MM.1S (cell line): ENCODE results near the gene PSEN1.

Experiments
- DNase-seq: peaks from one replicate; pipeline ENCODE4 v3.0.0-alpha.2; 2015
- H2AFZ ChIP-seq: fragments of 300-600 bp; sonication (generic); 2 replicates; pipeline ENCODE4 v1.6.0; 2016; ENCODE audit warnings: antibody characterized with exemption, low read length
- H3F3A ChIP-seq: fragments of 300-600 bp; sonication (generic); 2 replicates; pipeline ENCODE4 v1.6.1; 2016; ENCODE audit warnings: mild to moderate bottlenecking, antibody characterized with exemption, low read length, moderate library complexity, mixed read lengths; ENCODE audit not compliant: insufficient read depth
- H3K27ac ChIP-seq: fragments of 300-600 bp; sonication (generic); 2 replicates; pipeline ENCODE4 v1.5.1; 2016; ENCODE audit warnings: mild to moderate bottlenecking, low read length
- H3K27me3 ChIP-seq: fragments of 300-600 bp; sonication (generic); replicated peaks from 2 replicates; pipeline ENCODE4 v1.6.0; 2016; ENCODE audit warnings: low read length; ENCODE audit not compliant: insufficient read depth
- H3K36me3 ChIP-seq: fragments of 300-600 bp; sonication (generic); replicated peaks from 2 replicates; pipeline ENCODE4 v1.6.1; 2016; ENCODE audit warnings: mild to moderate bottlenecking, low read length, mixed read lengths; ENCODE audit not compliant: insufficient read depth
- H3K4me1 ChIP-seq: fragments of 300-600 bp; sonication (generic); 2 replicates; pipeline ENCODE4 v1.6.1; 2016; ENCODE audit warnings: low read length, mixed read lengths
- H3K4me2 ChIP-seq: fragments of 300-600 bp; sonication (generic); 2 replicates; pipeline ENCODE4 v1.6.0; 2016; ENCODE audit warnings: low read depth, low read length
- H3K4me3 ChIP-seq: fragments of 300-600 bp; sonication (generic); 2 replicates; pipeline ENCODE4 v1.5.1; 2016; ENCODE audit warnings: low read length, mixed read lengths
- H3K79me2 ChIP-seq: fragments of 300-600 bp; sonication (generic); 2 replicates; pipeline ENCODE4 v1.6.1; 2016; ENCODE audit warnings: mixed run types, low read length, mixed read lengths
- H3K9ac ChIP-seq: fragments of 300-600 bp; sonication (generic); 2 replicates; pipeline ENCODE4 v1.6.1; 2016; ENCODE audit warnings: low read length, mixed read lengths
- H3K9me2 ChIP-seq: fragments of 300-600 bp; sonication (generic); replicated peaks from 2 replicates; pipeline ENCODE4 v1.6.1; 2016; ENCODE audit warnings: mild to moderate bottlenecking, low read length, mixed read lengths; ENCODE audit not compliant: insufficient read depth
- H3K9me3 ChIP-seq: fragments of 300-600 bp; sonication (generic); replicated peaks from 2 replicates; pipeline ENCODE4 v1.6.1; 2016; ENCODE audit warnings: mild to moderate bottlenecking, low read length, mixed read lengths; ENCODE audit not compliant: insufficient read depth
- H4K20me1 ChIP-seq: fragments of 300-600 bp; sonication (generic); 2 replicates; pipeline ENCODE4 v1.6.1; 2016; ENCODE audit warnings: mild to moderate bottlenecking, low read length, moderate library complexity, mixed read lengths; ENCODE audit not compliant: insufficient read depth
- EZH2 ChIP-seq: fragments of 300-600 bp; sonication (generic); optimal IDR thresholded peaks from 2 replicates; pipeline ENCODE3; 2017; ENCODE audit warnings: low read depth, mild to moderate bottlenecking, antibody characterized with exemption, low read length, mixed read lengths
- EZH2phosphoT487 ChIP-seq: fragments of 300-600 bp; sonication (generic); IDR thresholded peaks from 2 replicates; pipeline ENCODE4 v1.6.1; 2018; ENCODE audit warnings: antibody characterized with exemption, low read length
- TF ChIP-seq, protein P1 (sequence below): fragments of 300-600 bp; sonication (generic); IDR thresholded peaks from 2 replicates; pipeline ENCODE4 v1.5.1; 2016; ENCODE audit warnings: antibody characterized with exemption, low read length, mixed read lengths

Gene PSEN1

DNA sequence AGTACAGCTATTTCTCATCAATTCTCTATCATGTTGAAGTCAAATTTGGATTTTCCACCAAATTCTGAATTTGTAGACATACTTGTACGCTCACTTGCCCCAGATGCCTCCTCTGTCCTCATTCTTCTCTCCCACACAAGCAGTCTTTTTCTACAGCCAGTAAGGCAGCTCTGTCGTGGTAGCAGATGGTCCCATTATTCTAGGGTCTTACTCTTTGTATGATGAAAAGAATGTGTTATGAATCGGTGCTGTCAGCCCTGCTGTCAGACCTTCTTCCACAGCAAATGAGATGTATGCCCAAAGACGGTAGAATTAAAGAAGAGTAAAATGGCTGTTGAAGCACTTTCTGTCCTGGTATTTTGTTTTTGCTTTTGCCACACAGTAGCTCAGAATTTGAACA is 83.8 kb downstream of the PSEN1 start:
- Histone ChIP-seq H3K27ac (no peak overlapping the region), H3K9me3 (no peaks in the 10 kb centered on the region), H3K9ac (no peak overlapping the region), H3K9me2 (no peaks in the 10 kb centered on the region), H3K4me3 (no peak overlapping the region), H3K79me2 (no peaks in the 10 kb centered on the region), H3K36me3 (no peaks in the 10 kb centered on the region), H2AFZ (no peak overlapping the region), H3F3A (no peaks in the 10 kb centered on the region), H3K4me1 (no peaks in the 10 kb centered on the region), H3K27me3 (no peaks in the 10 kb centered on the region), H3K4me2 (no peak overlapping the region), H4K20me1 (no peaks in the 10 kb centered on the region)
- TF ChIP-seq EZH2phosphoT487 (no peak), EZH2 (no peak)
- TF ChIP-seq, protein P1, sequence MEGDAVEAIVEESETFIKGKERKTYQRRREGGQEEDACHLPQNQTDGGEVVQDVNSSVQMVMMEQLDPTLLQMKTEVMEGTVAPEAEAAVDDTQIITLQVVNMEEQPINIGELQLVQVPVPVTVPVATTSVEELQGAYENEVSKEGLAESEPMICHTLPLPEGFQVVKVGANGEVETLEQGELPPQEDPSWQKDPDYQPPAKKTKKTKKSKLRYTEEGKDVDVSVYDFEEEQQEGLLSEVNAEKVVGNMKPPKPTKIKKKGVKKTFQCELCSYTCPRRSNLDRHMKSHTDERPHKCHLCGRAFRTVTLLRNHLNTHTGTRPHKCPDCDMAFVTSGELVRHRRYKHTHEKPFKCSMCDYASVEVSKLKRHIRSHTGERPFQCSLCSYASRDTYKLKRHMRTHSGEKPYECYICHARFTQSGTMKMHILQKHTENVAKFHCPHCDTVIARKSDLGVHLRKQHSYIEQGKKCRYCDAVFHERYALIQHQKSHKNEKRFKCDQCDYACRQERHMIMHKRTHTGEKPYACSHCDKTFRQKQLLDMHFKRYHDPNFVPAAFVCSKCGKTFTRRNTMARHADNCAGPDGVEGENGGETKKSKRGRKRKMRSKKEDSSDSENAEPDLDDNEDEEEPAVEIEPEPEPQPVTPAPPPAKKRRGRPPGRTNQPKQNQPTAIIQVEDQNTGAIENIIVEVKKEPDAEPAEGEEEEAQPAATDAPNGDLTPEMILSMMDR, result no peak
- no peak for DNase-seq

DNA sequence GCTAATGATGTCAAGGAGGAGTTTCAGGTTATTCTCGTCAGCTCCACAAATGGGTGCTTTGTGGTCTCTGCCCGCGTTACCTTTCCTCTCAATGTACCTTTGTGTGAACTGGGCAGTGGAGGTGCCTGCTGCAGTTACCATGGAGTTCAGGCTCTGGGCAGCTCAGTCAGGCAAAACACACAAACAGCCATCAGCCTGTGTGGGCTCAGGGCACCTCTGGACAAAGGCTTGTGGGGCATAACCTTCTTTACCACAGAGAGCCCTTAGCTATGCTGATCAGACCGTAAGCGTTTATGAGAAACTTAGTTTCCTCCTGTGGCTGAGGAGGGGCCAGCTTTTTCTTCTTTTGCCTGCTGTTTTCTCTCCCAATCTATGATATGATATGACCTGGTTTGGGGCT is 84.3 kb downstream of the PSEN1 start:
- no peak overlapping the region for H2AFZ ChIP-seq
- TF ChIP-seq, protein P1, result no peak
- TF ChIP-seq EZH2, result no peak
- no peak for TF ChIP-seq EZH2phosphoT487
- H3K4me1 ChIP-seq, result no peaks in the 10 kb centered on the region
- H3K27me3 ChIP-seq, result no peaks in the 10 kb centered on the region
- no peak overlapping the region for H3K4me2 ChIP-seq
- no peak overlapping the region for H3K4me3 ChIP-seq
- no peaks in the 10 kb centered on the region for H3K36me3 ChIP-seq
- no peak overlapping the region for H3K9ac ChIP-seq
- no peak overlapping the region for H3K27ac ChIP-seq
- no peaks in the 10 kb centered on the region for H3K79me2 ChIP-seq
- no peak for DNase-seq
- no peaks in the 10 kb centered on the region for H3K9me2 ChIP-seq
- H3K9me3 ChIP-seq, result no peaks in the 10 kb centered on the region
- no peaks in the 10 kb centered on the region for H4K20me1 ChIP-seq
- no peaks in the 10 kb centered on the region for H3F3A ChIP-seq

DNA sequence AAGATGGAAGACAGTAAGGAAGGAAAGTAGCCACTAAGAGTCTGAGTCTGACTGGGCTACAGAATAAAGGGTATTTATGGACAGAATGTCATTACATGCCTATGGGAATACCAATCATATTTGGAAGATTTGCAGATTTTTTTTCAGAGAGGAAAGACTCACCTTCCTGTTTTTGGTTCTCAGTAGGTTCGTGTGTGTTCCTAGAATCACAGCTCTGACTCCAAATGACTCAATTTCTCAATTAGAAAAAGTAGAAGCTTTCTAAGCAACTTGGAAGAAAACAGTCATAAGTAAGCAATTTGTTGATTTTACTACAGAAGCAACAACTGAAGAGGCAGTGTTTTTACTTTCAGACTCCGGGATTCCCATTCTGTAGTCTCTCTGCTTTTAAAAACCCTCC is 85.6 kb downstream of the PSEN1 start:
- Histone ChIP-seq H3K4me1 (no peaks in the 10 kb centered on the region), H3K27ac (no peak overlapping the region)
- no peak for TF ChIP-seq EZH2phosphoT487

DNA sequence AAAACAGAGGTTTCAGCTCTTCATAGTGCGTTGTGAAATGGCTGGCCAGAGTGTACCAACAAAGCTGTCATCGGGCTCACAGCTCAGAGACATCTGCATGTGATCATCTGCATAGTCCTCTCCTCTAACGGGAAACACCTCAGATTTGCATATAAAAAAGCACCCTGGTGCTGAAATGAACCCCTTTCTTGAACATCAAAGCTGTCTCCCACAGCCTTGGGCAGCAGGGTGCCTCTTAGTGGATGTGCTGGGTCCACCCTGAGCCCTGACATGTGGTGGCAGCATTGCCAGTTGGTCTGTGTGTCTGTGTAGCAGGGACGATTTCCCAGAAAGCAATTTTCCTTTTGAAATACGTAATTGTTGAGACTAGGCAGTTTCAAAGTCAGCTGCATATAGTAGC is 86.7 kb downstream of the PSEN1 start:
- Histone ChIP-seq H3K36me3 (no peaks in the 10 kb centered on the region), H3K27ac (no peak overlapping the region), H3K9me3 (no peaks in the 10 kb centered on the region), H3K9me2 (no peaks in the 10 kb centered on the region), H3K79me2 (no peaks in the 10 kb centered on the region), H3K27me3 (no peaks in the 10 kb centered on the region), H3K4me2 (no peak overlapping the region), H3K9ac (no peak overlapping the region), H3F3A (no peaks in the 10 kb centered on the region), H3K4me1 (no peaks in the 10 kb centered on the region), H4K20me1 (no peaks in the 10 kb centered on the region), H3K4me3 (no peak overlapping the region), H2AFZ (no peak overlapping the region)
- DNase-seq, result no peak
- TF ChIP-seq EZH2phosphoT487, result no peak
- TF ChIP-seq, protein P1, result no peak
- TF ChIP-seq EZH2, result no peak

More for the DNA sequence above, 85.6 kb downstream of the PSEN1 start:
- DNase-seq, result no peak
- no peaks in the 10 kb centered on the region for H3F3A ChIP-seq
- H3K4me3 ChIP-seq, result no peak overlapping the region
- no peaks in the 10 kb centered on the region for H3K9me2 ChIP-seq
- H2AFZ ChIP-seq, result no peak overlapping the region
- H3K9ac ChIP-seq, result no peak overlapping the region
- no peaks in the 10 kb centered on the region for H3K79me2 ChIP-seq
- no peaks in the 10 kb centered on the region for H4K20me1 ChIP-seq
- no peaks in the 10 kb centered on the region for H3K27me3 ChIP-seq
- H3K4me2 ChIP-seq, result no peak overlapping the region
- H3K9me3 ChIP-seq, result no peaks in the 10 kb centered on the region
- no peaks in the 10 kb centered on the region for H3K36me3 ChIP-seq
